Measurements from ENCODE around the gene FRMD6.

FRMD6 gene

DNA sequence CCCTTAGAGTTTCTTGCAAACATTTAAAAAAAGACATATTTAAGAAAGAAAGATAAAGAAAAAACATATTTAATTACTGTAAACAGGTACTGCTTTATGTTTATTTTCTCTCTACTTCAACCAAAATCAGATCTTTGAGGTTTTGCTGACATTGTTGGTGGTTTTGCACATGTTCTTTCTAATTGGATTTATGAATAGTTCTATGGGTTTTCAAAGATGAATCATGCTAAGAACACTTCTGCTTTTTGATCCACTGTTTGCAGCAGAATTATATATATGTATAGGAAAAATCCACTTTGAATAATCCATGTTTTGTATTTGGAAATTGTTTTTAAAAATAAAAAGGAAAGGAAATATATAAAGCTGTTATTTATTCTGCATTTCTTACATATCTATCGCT, 78.4 kb downstream of the FRMD6 start:
- Histone ChIP-seq H3K4me3 (ENCODE audit: low read depth, low read length) (no peak overlapping the region), H3K9me3 (ENCODE audit: severe bottlenecking) (no peaks in the 10 kb centered on the region), H3K27me3 (ENCODE audit: insufficient read depth, low read depth, severe bottlenecking) (no peaks in the 10 kb centered on the region), H3K27ac (no peak overlapping the region), H3K36me3 (peaks cover 12% of the 10 kb centered on the region; the same call in 1 of the 2 replicates)
- TF ChIP-seq, protein P1, sequence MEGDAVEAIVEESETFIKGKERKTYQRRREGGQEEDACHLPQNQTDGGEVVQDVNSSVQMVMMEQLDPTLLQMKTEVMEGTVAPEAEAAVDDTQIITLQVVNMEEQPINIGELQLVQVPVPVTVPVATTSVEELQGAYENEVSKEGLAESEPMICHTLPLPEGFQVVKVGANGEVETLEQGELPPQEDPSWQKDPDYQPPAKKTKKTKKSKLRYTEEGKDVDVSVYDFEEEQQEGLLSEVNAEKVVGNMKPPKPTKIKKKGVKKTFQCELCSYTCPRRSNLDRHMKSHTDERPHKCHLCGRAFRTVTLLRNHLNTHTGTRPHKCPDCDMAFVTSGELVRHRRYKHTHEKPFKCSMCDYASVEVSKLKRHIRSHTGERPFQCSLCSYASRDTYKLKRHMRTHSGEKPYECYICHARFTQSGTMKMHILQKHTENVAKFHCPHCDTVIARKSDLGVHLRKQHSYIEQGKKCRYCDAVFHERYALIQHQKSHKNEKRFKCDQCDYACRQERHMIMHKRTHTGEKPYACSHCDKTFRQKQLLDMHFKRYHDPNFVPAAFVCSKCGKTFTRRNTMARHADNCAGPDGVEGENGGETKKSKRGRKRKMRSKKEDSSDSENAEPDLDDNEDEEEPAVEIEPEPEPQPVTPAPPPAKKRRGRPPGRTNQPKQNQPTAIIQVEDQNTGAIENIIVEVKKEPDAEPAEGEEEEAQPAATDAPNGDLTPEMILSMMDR (IDR thresholded peaks at IDR 0.05; ENCODE audit: low read depth, low read length) = no peak
- no peak for DNase-seq

DNA sequence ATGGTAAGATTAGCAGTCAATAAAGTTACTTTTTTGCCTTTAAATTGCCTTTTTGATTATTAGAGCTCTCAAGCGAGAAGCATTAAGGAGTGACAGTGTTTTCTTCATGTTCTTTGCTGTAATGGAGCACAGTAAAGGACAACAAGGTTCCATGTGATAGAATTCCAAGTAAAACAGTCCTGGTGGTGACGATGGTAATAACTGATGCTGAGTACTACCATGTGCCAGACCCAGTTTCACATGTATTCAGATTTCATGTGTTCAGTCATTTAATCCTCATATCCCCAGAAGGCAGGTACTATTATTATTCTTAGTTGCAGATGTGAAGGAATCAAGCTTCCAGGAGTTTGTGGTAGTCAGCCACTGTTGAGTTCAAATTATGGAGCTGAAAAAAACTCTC, 79.0 kb downstream of the FRMD6 start:
- H3K4me3 ChIP-seq (ENCODE audit: low read depth, low read length) = no peak overlapping the region
- no peak for DNase-seq
- TF ChIP-seq, protein P1 (IDR thresholded peaks at IDR 0.05; ENCODE audit: low read depth, low read length) = no peak
- H3K27me3 ChIP-seq (ENCODE audit: insufficient read depth, low read depth, severe bottlenecking) = no peaks in the 10 kb centered on the region
- peaks cover 9% of the 10 kb centered on the region; the same call in 1 of the 2 replicates for H3K36me3 ChIP-seq
- no peaks in the 10 kb centered on the region for H3K9me3 ChIP-seq (ENCODE audit: severe bottlenecking)
- no peak overlapping the region for H3K27ac ChIP-seq

DNA sequence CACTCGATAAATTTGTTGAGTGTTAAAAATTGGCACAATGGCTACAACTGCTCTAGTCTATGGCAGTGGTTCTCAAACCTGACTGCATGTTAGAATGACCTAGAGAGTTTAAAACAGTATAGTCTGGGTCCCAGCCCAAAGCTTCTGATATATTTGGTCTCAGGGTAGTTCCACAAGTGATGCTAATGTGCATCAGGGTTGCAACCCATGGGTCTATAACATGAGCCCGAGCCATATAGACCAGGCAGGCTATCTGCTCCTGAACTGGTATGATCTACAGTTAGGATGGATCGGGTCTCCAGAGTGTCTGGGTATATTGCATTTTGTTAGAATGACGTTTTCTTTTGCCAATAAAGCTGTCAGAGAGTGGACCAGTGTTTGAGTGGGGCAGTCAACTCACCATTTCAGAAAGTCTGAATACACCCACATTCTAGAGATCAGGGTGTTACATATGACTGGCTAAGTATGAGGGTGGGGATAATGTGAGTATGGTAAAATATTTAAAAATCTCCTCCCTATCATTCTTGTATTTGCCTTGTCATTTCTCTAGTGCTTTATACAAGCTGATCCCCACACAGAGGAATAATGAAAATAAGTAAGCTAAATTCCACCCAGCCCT, 80.9 kb downstream of the FRMD6 start:
- H3K36me3 ChIP-seq = peaks cover 5% of the 10 kb centered on the region; the same call in 1 of the 2 replicates
- DNase-seq = no peak
- H3K27me3 ChIP-seq (ENCODE audit: insufficient read depth, low read depth, severe bottlenecking) = no peaks in the 10 kb centered on the region
- no peaks in the 10 kb centered on the region for H3K9me3 ChIP-seq (ENCODE audit: severe bottlenecking)
- no peak overlapping the region for H3K27ac ChIP-seq
- TF ChIP-seq, protein P1 (IDR thresholded peaks at IDR 0.05; ENCODE audit: low read depth, low read length) = no peak
- no peak overlapping the region for H3K4me3 ChIP-seq (ENCODE audit: low read depth, low read length)

DNA sequence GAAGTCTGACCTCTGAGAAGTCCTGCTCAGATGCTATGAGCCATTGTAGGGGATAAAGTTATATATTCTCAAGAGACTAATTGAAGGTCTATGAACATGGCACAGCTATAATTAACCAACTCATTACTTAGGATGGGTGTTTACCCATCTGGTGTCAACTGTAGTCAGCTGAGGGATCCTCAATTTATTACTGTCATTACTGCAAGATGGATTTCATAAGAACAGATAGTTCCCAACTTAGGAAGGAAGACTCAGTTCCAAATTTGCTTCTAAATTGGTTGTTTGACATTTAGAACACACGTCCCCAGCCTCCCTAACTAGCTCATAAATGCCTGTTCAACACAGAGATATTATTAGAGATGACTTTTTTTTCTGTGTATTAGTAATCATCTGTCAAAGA, 81.4 kb downstream of the FRMD6 start:
- H3K36me3 ChIP-seq = no peaks in the 10 kb centered on the region
- TF ChIP-seq, protein P1 (IDR thresholded peaks at IDR 0.05; ENCODE audit: low read depth, low read length) = no peak
- no peak for DNase-seq
- no peaks in the 10 kb centered on the region for H3K9me3 ChIP-seq (ENCODE audit: severe bottlenecking)
- no peak overlapping the region for H3K27ac ChIP-seq
- H3K27me3 ChIP-seq (ENCODE audit: insufficient read depth, low read depth, severe bottlenecking) = no peaks in the 10 kb centered on the region
- H3K4me3 ChIP-seq (ENCODE audit: low read depth, low read length) = no peak overlapping the region

DNA sequence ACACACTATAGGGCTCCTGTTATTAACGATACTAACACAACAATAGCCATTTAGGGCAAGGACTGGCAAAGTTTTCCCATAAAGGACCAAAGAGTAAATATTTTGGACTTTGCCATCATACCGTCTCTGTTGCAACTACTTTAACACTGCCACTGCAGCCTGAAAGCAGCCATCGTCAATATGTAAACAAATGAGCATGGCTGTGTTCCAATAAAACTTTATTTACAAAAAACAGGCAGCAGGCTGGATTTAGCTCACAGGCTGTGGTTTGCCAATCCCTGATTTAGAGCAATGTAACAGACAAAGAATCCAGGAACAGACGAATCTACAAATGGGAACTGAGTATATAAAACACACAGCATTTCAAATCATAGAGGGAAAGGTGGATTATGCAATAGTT, 84.1 kb downstream of the FRMD6 start:
- TF ChIP-seq, protein P1 (IDR thresholded peaks at IDR 0.05; ENCODE audit: low read depth, low read length) = no peak
- H3K4me3 ChIP-seq (ENCODE audit: low read depth, low read length) = no peak overlapping the region
- H3K36me3 ChIP-seq = no peaks in the 10 kb centered on the region
- H3K27ac ChIP-seq = no peak overlapping the region
- no peaks in the 10 kb centered on the region for H3K27me3 ChIP-seq (ENCODE audit: insufficient read depth, low read depth, severe bottlenecking)
- DNase-seq = no peak
- no peaks in the 10 kb centered on the region for H3K9me3 ChIP-seq (ENCODE audit: severe bottlenecking)

DNA sequence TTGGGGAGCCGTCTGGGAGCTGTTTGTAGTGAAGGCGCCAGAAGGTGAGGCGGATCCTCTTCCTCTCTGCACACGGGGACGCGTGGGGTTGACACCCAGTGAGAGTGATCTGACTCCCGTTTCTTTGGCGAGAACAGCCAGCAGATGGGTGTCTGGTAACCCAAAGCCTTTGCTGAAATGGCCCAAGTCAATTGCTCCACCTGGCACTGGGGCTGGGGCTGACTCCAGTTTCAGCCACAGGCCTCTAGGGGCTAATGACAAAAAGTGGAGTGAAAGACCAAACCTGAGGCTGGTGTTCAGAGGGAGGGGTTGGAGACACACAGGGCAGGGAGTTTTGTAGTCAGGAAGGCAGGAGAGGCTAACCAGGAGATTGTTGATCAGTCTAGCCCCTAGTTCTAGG, 87.0 kb downstream of the FRMD6 start:
- TF ChIP-seq, protein P1 (IDR thresholded peaks at IDR 0.05; ENCODE audit: low read depth, low read length) = no peak
- H3K9me3 ChIP-seq (ENCODE audit: severe bottlenecking) = no peaks in the 10 kb centered on the region
- H3K27ac ChIP-seq = no peak overlapping the region
- no peaks in the 10 kb centered on the region for H3K27me3 ChIP-seq (ENCODE audit: insufficient read depth, low read depth, severe bottlenecking)
- peak; percentile 51 for DNase-seq
- H3K36me3 ChIP-seq = no peaks in the 10 kb centered on the region
- H3K4me3 ChIP-seq (ENCODE audit: low read depth, low read length) = no peak overlapping the region
